ENCODE data around the gene KRT85. TPM values are rescaled to one million over a fixed set of nuclear protein-coding genes. Genes with fewer than 3 reads are reported as not detected.
A peak's percentile ranks its signal among the peaks of the same experiment; 100 is the strongest.

Gene KRT85
- total RNA-seq, 1 donor from 2014 or later: not detected

GRCh38 chr12:52342781-52343490 is 24.3 kb downstream of the KRT85 start:
- no peak overlapping the region for H3K27ac ChIP-seq

GRCh38 chr12:52341066-52341580 is 26.2 kb downstream of the KRT85 start:
- no peak for ATAC-seq
- no peaks in the 10 kb centered on the region for H3K27me3 ChIP-seq (ENCODE audit: low read depth)
- no peaks in the 10 kb centered on the region for H3K36me3 ChIP-seq
- TF ChIP-seq CTCF (IDR thresholded peaks at IDR 0.05): no peak
- H3K27ac ChIP-seq: no peak overlapping the region
- no peak overlapping the region for H3K4me3 ChIP-seq
- peaks cover 6% of the 10 kb centered on the region for H3K9me3 ChIP-seq
- H3K4me1 ChIP-seq: peaks cover 5% of the 10 kb centered on the region
- DNase-seq: no peak
- intact Hi-C loops (cut with DNase I): no loop called here

More at GRCh38 chr12:52342781-52343490, 24.3 kb downstream of the KRT85 start:
- intact Hi-C loops (cut with DNase I): no loop called here
- H3K9me3 ChIP-seq: peaks cover 6% of the 10 kb centered on the region
- DNase-seq (no peak), ATAC-seq (peak; percentile 71 to 73)
- H3K4me1 ChIP-seq: peaks cover 7% of the 10 kb centered on the region
- no peaks in the 10 kb centered on the region for H3K36me3 ChIP-seq
- no peak for TF ChIP-seq CTCF (IDR thresholded peaks at IDR 0.05)
- no peaks in the 10 kb centered on the region for H3K27me3 ChIP-seq (ENCODE audit: low read depth)
- no peak overlapping the region for H3K4me3 ChIP-seq

- Histone ChIP-seq H3K4me1 (no peaks in the 10 kb centered on the region), H3K27me3 (ENCODE audit: low read depth) (no peaks in the 10 kb centered on the region), H3K36me3 (no peaks in the 10 kb centered on the region), H3K27ac (no peak overlapping the region), H3K4me3 (no peak overlapping the region), H3K9me3 (peaks cover 2% of the 10 kb centered on the region)
- DNase-seq: no peak
- no peak for ATAC-seq
- intact Hi-C loops (cut with DNase I): no loop called here
- TF ChIP-seq CTCF (IDR thresholded peaks at IDR 0.05): no peak
Measured at GRCh38 chr12:52338241-52338960, 28.9 kb downstream of the KRT85 start.

GRCh38 chr12:52337054-52337453 is 30.2 kb downstream of the KRT85 start:
- H3K4me1 ChIP-seq: no peaks in the 10 kb centered on the region

GRCh38 chr12:52336641-52337040 is 30.6 kb downstream of the KRT85 start:
- TF ChIP-seq CTCF (IDR thresholded peaks at IDR 0.05): no peak
- H3K4me1 ChIP-seq: no peaks in the 10 kb centered on the region
- intact Hi-C loops (cut with DNase I): no loop called here
- no peak for DNase-seq
- no peaks in the 10 kb centered on the region for H3K36me3 ChIP-seq
- no peak overlapping the region for H3K27ac ChIP-seq
- no peak for ATAC-seq
- H3K9me3 ChIP-seq: no peaks in the 10 kb centered on the region
- H3K27me3 ChIP-seq (ENCODE audit: low read depth): no peaks in the 10 kb centered on the region
- no peak overlapping the region for H3K4me3 ChIP-seq

More at GRCh38 chr12:52337054-52337453, 30.2 kb downstream of the KRT85 start:
- Histone ChIP-seq H3K36me3 (no peaks in the 10 kb centered on the region), H3K4me3 (no peak overlapping the region), H3K27ac (no peak overlapping the region), H3K27me3 (ENCODE audit: low read depth) (no peaks in the 10 kb centered on the region), H3K9me3 (no peaks in the 10 kb centered on the region)
- DNase-seq (no peak), ATAC-seq (no peak)
- no peak for TF ChIP-seq CTCF (IDR thresholded peaks at IDR 0.05)
- intact Hi-C loops (cut with DNase I): no loop called here

All from lower lobe of right lung (tissue), 2 donors.